Measurements from ENCODE around the gene ENTR1.

- TF ChIP-seq CTCF (conservative IDR thresholded peaks at IDR 0.05 in 1 of 2, IDR thresholded peaks at IDR 0.05 in 1 of 2; ENCODE audit: extremely low read depth in 1 of 2, insufficient read depth in 1 of 2, low read depth in 1 of 2, low read length in 2 of 2) (no peak), EZH2 (IDR thresholded peaks at IDR 0.05; ENCODE audit: borderline replicate concordance, low read length) (no peak)
Observed at GRCh38 chr9:136409557-136410455, 608 bp downstream of the ENTR1 start.

Data from mammary epithelial cell (primary cell).